ENCODE measurements around the gene OR13J1.
"Not testable (repeated sequence)": the region's sequence is repeated elsewhere in the genome, so short reads cannot be mapped to it uniquely, and the experiment has no call there.

Gene OR13J1

DNA sequence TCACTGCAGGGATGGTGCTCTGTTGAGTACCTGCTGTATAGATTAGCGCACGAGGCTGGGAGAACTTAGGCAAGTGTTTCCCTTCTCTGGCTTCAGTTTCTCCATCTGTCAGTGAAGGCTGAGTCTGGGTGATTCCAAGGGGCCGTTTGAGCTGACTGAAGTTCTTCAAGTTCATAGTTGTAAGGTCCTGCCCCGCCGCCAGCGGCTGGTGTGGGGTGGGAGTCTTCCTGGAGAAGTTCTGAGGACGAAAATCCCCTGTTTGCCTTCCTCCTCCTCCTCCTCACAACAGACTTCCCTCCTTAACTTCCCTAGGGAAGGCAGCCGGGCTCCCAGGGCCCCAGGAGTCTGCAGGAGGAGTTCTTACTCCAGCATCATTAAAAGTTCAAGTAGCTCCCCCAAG is 34.1 kb upstream of the OR13J1 start:
- no peak overlapping the region for H3K9ac ChIP-seq
- peaks cover 13% of the 10 kb centered on the region for H3K4me1 ChIP-seq (ENCODE audit: low read depth, poor library complexity, severe bottlenecking)
- no peaks in the 10 kb centered on the region for H3K36me3 ChIP-seq (ENCODE audit: insufficient read depth)
- H3K79me2 ChIP-seq (ENCODE audit: insufficient read depth, low read depth), result no peaks in the 10 kb centered on the region
- H4K20me1 ChIP-seq (ENCODE audit: insufficient read depth), result no peaks in the 10 kb centered on the region
- no peak overlapping the region for H3K27ac ChIP-seq
- H3K4me2 ChIP-seq, result no peak overlapping the region
- TF ChIP-seq, protein P1, sequence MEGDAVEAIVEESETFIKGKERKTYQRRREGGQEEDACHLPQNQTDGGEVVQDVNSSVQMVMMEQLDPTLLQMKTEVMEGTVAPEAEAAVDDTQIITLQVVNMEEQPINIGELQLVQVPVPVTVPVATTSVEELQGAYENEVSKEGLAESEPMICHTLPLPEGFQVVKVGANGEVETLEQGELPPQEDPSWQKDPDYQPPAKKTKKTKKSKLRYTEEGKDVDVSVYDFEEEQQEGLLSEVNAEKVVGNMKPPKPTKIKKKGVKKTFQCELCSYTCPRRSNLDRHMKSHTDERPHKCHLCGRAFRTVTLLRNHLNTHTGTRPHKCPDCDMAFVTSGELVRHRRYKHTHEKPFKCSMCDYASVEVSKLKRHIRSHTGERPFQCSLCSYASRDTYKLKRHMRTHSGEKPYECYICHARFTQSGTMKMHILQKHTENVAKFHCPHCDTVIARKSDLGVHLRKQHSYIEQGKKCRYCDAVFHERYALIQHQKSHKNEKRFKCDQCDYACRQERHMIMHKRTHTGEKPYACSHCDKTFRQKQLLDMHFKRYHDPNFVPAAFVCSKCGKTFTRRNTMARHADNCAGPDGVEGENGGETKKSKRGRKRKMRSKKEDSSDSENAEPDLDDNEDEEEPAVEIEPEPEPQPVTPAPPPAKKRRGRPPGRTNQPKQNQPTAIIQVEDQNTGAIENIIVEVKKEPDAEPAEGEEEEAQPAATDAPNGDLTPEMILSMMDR (conservative IDR thresholded peaks at IDR 0.05; ENCODE audit: low read depth, low read length), result no peak
- H2AFZ ChIP-seq (ENCODE audit: low read depth), result no peak overlapping the region
- no peaks in the 10 kb centered on the region for H3K27me3 ChIP-seq (ENCODE audit: insufficient read depth, low read depth)
- no peak overlapping the region for H3K4me3 ChIP-seq (IDR thresholded peaks at IDR 0.05; ENCODE audit: insufficient read depth, low read depth, low read length)

DNA sequence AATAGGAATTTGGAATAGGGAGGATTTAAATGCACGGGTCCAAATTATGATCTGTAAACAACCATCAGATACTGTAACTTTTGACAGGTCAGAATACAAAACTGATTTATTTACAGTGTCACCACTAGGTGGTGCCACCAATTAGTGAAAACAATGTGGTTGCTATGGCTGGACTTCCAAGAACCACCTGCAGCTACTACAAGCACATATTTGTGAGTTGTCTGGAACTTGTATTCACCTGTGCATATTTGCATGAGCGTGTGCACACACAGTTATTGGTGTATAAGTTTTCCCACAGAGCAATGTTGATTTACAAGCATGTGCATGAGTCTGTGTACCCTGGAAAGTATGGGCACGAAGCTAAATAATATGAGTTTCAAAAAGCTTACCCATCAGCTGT is 32.8 kb upstream of the OR13J1 start:
- no peaks in the 10 kb centered on the region for H3K36me3 ChIP-seq (ENCODE audit: insufficient read depth)
- H2AFZ ChIP-seq (ENCODE audit: low read depth), result no peak overlapping the region
- H3K27ac ChIP-seq, result no peak overlapping the region
- peaks cover 25% of the 10 kb centered on the region for H3K4me1 ChIP-seq (ENCODE audit: low read depth, poor library complexity, severe bottlenecking)
- TF ChIP-seq, protein P1 (conservative IDR thresholded peaks at IDR 0.05; ENCODE audit: low read depth, low read length), result peak; percentile 88
- H3K4me2 ChIP-seq, result no peak overlapping the region
- no peak overlapping the region for H3K4me3 ChIP-seq (IDR thresholded peaks at IDR 0.05; ENCODE audit: insufficient read depth, low read depth, low read length)
- H4K20me1 ChIP-seq (ENCODE audit: insufficient read depth), result no peaks in the 10 kb centered on the region
- H3K27me3 ChIP-seq (ENCODE audit: insufficient read depth, low read depth), result no peaks in the 10 kb centered on the region
- H3K9ac ChIP-seq, result no peak overlapping the region
- H3K79me2 ChIP-seq (ENCODE audit: insufficient read depth, low read depth), result no peaks in the 10 kb centered on the region

DNA sequence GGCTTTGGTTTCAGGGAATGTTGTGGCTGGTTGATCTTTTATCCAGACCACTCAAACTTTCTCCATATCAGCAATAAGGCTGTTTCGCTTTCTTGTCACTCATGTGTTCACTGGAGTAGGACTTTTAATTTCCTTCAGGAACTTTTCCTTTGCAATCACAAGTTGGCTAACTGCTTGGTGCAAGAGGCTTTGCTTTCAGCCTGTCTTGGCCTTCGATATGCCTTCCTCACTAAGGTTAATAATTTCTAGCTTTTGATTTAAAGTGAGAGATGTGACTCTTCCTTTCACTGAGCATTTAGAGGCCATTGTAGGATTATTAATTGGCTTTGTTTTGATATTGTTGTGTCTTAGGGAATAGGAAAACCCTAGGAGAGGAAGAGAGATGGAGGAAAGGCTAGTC is 28.8 kb upstream of the OR13J1 start:
- no peaks in the 10 kb centered on the region for H3K79me2 ChIP-seq (ENCODE audit: insufficient read depth, low read depth)
- no peak overlapping the region for H3K4me3 ChIP-seq (IDR thresholded peaks at IDR 0.05; ENCODE audit: insufficient read depth, low read depth, low read length)
- no peaks in the 10 kb centered on the region for H3K27me3 ChIP-seq (ENCODE audit: insufficient read depth, low read depth)
- no peak overlapping the region for H3K27ac ChIP-seq
- no peaks in the 10 kb centered on the region for H3K36me3 ChIP-seq (ENCODE audit: insufficient read depth)
- H3K4me1 ChIP-seq (ENCODE audit: low read depth, poor library complexity, severe bottlenecking), result peaks cover 44% of the 10 kb centered on the region
- H4K20me1 ChIP-seq (ENCODE audit: insufficient read depth), result no peaks in the 10 kb centered on the region
- TF ChIP-seq, protein P1 (conservative IDR thresholded peaks at IDR 0.05; ENCODE audit: low read depth, low read length), result no peak
- H3K9ac ChIP-seq, result no peak overlapping the region
- H3K4me2 ChIP-seq, result no peak overlapping the region
- H2AFZ ChIP-seq (ENCODE audit: low read depth), result no peak overlapping the region

DNA sequence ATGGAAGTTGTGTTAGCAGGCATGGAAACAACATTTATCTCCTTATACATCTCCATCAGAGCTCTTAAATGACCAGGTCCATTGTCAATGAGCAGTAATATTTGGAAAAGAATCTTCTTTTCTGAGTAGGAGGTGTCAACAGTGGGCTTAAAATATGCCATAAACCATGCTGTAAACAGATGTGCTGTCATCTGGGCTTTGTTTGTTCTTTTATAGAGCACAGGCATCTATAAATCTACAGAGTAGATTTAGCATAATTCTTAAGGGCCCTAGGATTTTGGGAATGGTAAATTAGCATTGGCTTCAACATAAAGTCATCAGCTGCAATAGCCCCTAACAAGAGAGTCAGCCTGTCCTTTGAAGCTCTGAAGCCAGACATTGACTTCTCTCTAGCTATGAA is 28.1 kb upstream of the OR13J1 start:
- Histone ChIP-seq H4K20me1 (ENCODE audit: insufficient read depth) (no peaks in the 10 kb centered on the region), H3K4me3 (IDR thresholded peaks at IDR 0.05; ENCODE audit: insufficient read depth, low read depth, low read length) (no peak overlapping the region), H2AFZ (ENCODE audit: low read depth) (no peak overlapping the region), H3K27ac (peak overlapping the region; percentile 25; the same call in 1 of the 2 replicates), H3K79me2 (ENCODE audit: insufficient read depth, low read depth) (no peaks in the 10 kb centered on the region), H3K4me1 (ENCODE audit: low read depth, poor library complexity, severe bottlenecking) (peaks cover 43% of the 10 kb centered on the region), H3K27me3 (ENCODE audit: insufficient read depth, low read depth) (no peaks in the 10 kb centered on the region), H3K9ac (no peak overlapping the region), H3K4me2 (0 out of 2 replicates have a peak overlapping the region, but pooled peaks have one; percentile 18), H3K36me3 (ENCODE audit: insufficient read depth) (no peaks in the 10 kb centered on the region)
- TF ChIP-seq, protein P1 (conservative IDR thresholded peaks at IDR 0.05; ENCODE audit: low read depth, low read length), result no peak

DNA sequence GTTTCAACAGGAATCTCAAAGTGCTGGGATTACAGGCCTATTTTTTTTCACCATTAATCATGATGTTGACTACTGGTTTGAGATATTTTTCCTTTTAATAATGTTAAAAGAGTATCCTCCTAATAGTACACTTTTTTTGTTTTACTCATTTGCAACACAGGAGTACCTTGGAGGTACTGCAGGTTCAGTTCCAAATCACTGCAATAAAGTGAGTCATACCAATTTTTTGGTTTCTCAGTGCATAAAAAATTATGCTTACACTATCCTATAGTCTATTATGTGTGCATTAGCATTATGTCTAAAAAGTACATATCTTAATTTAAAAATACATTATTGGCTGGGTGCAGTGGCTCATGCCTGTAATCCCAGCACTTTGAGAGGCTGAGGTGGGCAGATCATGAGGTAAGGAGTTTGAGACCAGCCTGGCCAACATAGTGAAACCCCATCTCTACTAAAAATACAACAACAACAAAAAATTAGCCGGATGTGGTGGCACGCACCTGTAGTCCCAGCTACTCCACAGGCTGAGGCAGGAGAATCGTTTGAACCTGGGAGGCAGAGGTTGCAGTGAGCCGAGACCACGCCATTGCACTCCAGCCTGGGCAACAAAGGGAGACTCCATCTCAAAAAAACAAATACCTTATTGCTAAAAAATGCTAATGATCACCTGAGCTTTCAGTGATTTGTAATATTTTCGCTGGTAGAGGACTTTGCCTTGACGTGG is 27.3 kb upstream of the OR13J1 start:
- Histone ChIP-seq H3K4me1 (ENCODE audit: low read depth, poor library complexity, severe bottlenecking) (peaks cover 36% of the 10 kb centered on the region), H3K4me2 (peak overlapping the region; percentile 18), H3K27ac (peak overlapping the region; percentile 25; the same call in 1 of the 2 replicates)
- H3K27me3 ChIP-seq (ENCODE audit: insufficient read depth, low read depth); H3K9ac ChIP-seq; H3K36me3 ChIP-seq (ENCODE audit: insufficient read depth); H4K20me1 ChIP-seq (ENCODE audit: insufficient read depth); H2AFZ ChIP-seq (ENCODE audit: low read depth); H3K79me2 ChIP-seq (ENCODE audit: insufficient read depth, low read depth); H3K4me3 ChIP-seq (IDR thresholded peaks at IDR 0.05; ENCODE audit: insufficient read depth, low read depth, low read length): not testable (repeated sequence)
